ENCODE data around the gene EGFL8. TPM values are rescaled to one million over a fixed set of nuclear protein-coding genes. Genes with fewer than 3 reads are reported as not detected.

EGFL8 gene
- total and polyA plus RNA-seq, 2 donors (not counting 3 experiments of a cell fraction or from before 2014, with no cell fraction given) = 9.0 to 12.6 TPM

GRCh38 chr6:32182555-32182981 lies 18.2 kb downstream of the EGFL8 start:
- H3K36me3 ChIP-seq (ENCODE audit: control insufficient read depth in 2 of 2, extremely low read depth in 1 of 2, insufficient read depth in 2 of 2, low read length in 2 of 2) = peaks cover 3 to 31% of the 10 kb centered on the region in 2 experiments
- no peak overlapping the region for H3K4me3 ChIP-seq (replicated peaks in 1 of 3; ENCODE audit: insufficient read depth in 1 of 3, low read depth in 1 of 3, low read length in 3 of 3)
- H3K9me3 ChIP-seq (replicated peaks; ENCODE audit: control insufficient read depth, insufficient read depth, low read length) = no peaks in the 10 kb centered on the region
- BruUV-seq (replicated peaks) = no TSS peak
- TF ChIP-seq POLR2A (IDR thresholded peaks at IDR 0.05; ENCODE audit: low read depth, low read length) (no peak), EZH2 (IDR thresholded peaks at IDR 0.05; ENCODE audit: borderline replicate concordance, low read depth, low read length, severe bottlenecking) (no peak), POLR2AphosphoS5 (IDR thresholded peaks at IDR 0.05; ENCODE audit: insufficient read depth, low read depth, low read length) (no peak), JUN (IDR thresholded peaks at IDR 0.05; ENCODE audit: borderline replicate concordance, insufficient read depth, insufficient read length, low read depth) (no peak), MYC (IDR thresholded peaks at IDR 0.05; ENCODE audit: low read depth, low read length) (no peak), GATA2 (IDR thresholded peaks at IDR 0.05; ENCODE audit: insufficient read depth, insufficient read length, low read depth, low read length) (no peak), CTCF (IDR thresholded peaks at IDR 0.05; ENCODE audit: extremely low read depth in 1 of 2, insufficient read depth in 1 of 2, low read depth in 1 of 2, low read length in 2 of 2) (no peak), FOS (IDR thresholded peaks at IDR 0.05; ENCODE audit: borderline replicate concordance, insufficient read depth, low read length) (no peak)
- TF ChIP-seq, protein P1, sequence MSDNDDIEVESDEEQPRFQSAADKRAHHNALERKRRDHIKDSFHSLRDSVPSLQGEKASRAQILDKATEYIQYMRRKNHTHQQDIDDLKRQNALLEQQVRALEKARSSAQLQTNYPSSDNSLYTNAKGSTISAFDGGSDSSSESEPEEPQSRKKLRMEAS (IDR thresholded peaks at IDR 0.05; ENCODE audit: insufficient read depth, insufficient read length) = no peak
- DNase-seq (ENCODE audit: low read depth, low spot score) (no peak), FAIRE-seq (no peak)
- H3K27ac ChIP-seq (ENCODE audit: insufficient read depth, low read depth, low read length) = no peak overlapping the region
- H3K79me2 ChIP-seq (ENCODE audit: control insufficient read depth, insufficient read depth, low read length) = peaks cover 6% of the 10 kb centered on the region
- H3K9ac ChIP-seq (replicated peaks; ENCODE audit: extremely low read depth, insufficient read depth, low read length) = no peak overlapping the region
- dilution Hi-C loops (cut with MboI; ENCODE audit: extremely low pct_ligation_motif_present, low sequenced_read_pairs) = no loop called here
- peaks cover 17% of the 10 kb centered on the region for H3K4me1 ChIP-seq (ENCODE audit: control insufficient read depth, extremely low read depth, insufficient read depth, low read length)
- intact Hi-C loops (cut with micrococcal nuclease) = no loop called here
- no peaks in the 10 kb centered on the region for H3K27me3 ChIP-seq (ENCODE audit: control insufficient read depth in 2 of 2, insufficient read depth in 2 of 2, low read length in 2 of 2)
- ChIA-PET CTCF (interaction anchor here (1.0 to 1.7 kb wide), 2 partner anchors 13 to 64 kb away, joined by 3 to 5 read pairs; no protein-coding TSS in a partner anchor), POLR2A (no interaction called here)
- H3K9me1 ChIP-seq (replicated peaks; ENCODE audit: control insufficient read depth, extremely low read depth, insufficient read depth, low read length) = no peaks in the 10 kb centered on the region
- H4K20me1 ChIP-seq (replicated peaks; ENCODE audit: control insufficient read depth, extremely low read depth, insufficient read depth, low read length) = no peaks in the 10 kb centered on the region
- H2AFZ ChIP-seq (ENCODE audit: low read depth, low read length) = no peak overlapping the region
- no peak overlapping the region for H3K4me2 ChIP-seq (ENCODE audit: insufficient read depth, low read length)

All from endothelial cell of umbilical vein (primary cell).